ENCODE measurements around the gene RPS6KA2.
A peak's percentile ranks its signal among the peaks of the same experiment; 100 is the strongest.

Gene RPS6KA2

DNA sequence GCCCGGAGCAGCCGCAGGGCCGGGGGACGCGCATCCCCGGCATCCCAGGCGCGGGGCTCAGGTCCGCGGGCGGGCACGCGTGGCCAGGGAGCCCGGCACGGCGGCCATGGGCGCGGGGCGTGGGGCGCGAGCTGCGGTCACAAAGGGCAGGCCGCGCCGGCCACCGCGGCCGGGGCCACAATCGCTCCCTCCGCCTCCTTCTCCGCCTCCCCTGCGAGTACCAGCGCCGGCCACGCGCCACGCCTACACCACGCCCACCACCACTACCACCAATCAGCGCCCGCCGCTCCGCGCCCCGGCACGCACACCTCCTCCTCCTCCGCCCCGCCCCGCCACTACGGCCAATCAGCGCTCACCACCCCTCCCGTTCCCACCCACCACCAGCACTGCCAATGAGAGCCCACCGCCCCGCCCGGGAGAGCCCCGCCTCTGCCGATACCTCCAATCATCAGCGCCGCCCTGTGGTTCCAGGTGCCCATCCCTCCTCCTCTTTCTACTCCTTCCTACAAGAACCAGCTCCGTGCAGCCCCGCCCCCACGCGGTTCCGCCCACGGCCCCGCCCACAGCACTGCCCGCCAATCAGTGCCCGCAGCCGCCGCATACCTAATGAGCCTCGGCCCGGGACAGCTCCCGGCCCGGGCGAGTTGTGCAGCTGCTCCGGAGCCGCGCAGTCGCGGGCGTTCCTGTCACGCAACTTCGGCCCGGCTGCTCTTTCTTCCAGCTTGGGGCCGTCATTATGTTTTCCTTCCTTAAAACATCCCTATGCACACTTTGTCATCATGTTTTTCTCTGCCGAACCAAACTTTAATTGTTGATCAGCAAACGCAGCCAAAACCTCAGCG is at the start of gene RPS6KA2:
TSS of gene RPS6KA2 (minus strand) at position 219 of the 842 bp plus-strand sequence. CDS start 232 bp downstream, outside the sequence.
- peak within 1 kb of the TSS; percentile 78 for H3K27ac ChIP-seq
- DNase-seq (ENCODE audit: low read depth, low spot score): peak; percentile 96

DNA sequence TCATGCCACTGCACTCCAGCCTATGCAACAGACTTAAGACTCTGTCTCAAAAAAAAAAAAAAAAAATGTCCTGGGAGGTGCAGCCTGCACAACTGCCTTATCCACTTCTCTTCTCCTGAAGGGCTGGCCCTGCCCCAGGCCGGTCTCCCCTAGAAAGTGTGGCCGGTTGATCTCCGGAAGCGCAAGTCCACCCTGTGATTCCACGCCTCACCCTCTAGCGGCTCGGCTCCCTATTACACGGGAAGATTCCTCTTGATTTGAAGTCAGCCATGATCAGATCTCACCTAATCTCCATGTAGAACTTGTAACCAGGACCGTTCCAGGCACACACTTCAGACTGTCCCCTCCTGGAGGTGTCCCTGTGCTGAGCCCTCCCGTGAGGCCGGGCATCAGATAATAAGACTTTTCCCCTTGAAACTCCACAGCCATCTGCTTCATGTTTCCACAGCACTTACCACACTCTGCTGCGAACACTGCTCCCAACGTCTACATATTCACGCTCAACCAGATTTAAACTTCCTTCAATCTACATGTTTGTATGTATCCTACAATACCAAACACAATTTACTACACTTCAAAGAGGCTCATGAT is 49.3 kb upstream of the RPS6KA2 start:
- H3K27ac ChIP-seq: no peak overlapping the region
- no peak for DNase-seq (ENCODE audit: low read depth, low spot score)

DNA sequence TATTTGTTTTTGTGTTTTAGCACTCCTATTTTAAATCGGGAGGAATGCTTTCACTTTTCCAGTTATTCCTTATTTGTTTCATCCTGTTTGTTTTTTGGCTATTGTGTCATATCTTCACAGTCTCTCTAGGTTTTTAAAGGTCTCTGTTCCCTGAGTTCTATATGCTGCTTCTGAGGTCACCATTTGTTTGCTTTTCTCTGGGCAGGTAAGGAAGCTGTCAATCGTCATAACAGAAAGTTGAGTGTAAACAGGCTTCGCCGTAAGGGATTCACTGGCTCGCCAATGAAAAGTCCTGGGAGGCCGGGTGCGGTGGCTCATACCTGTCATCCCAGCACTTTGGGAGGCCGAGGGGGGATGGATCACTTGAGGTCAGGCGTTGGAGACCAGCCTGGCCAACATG is 48.7 kb upstream of the RPS6KA2 start:
- DNase-seq (ENCODE audit: low read depth, low spot score): peak; percentile 29
- no peak overlapping the region for H3K27ac ChIP-seq

DNA sequence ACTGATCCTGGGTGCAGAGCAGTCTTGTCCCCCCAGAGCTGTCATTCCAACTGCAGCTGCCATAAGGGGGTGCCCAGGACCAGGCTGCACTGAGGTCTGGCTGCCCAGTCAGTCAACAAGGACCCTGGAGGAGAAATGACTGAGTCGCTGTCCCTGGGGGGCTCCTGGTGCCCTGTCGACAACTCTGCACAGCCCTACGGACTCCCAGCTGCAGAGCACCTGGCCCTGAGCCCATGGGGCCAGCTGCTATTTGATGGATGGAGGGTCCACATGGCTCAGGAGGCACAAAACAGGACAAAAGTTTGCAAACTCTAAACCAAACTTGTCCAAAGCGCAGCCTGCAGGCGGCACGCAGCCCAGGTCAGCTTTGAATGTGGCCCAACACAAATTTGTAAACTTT is 46.3 kb upstream of the RPS6KA2 start:
- no peak overlapping the region for H3K27ac ChIP-seq
- no peak for DNase-seq (ENCODE audit: low read depth, low spot score)

DNA sequence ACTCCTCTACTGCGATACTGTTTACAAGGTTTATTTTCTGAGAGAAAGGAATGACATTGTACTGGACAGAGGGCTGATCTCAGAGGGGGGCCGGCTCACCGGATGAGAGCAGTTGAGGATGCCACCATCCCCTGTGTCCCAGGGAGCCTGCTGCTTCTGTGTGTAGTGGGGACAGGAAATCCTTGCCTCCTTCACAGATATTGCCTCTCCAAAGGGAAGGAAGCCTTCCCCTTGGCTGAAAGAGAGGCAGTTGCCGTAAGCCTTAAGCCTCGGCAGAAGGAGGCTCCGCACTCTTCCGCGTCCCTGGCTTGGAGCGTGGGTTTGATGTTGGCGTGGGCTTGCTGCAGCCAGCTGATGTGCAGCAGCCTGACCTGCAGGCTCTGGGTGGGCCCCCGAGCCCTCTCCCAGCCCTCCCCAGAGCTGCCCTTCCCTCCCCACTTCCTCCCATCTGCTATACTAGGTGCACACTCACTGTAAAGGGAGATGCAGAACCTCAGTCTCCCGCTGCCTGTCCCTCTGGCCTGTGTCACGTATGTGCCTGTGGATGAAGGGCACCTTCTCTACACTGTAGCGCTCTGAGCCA is 45.7 kb upstream of the RPS6KA2 start:
- H3K27ac ChIP-seq: no peak overlapping the region
- DNase-seq (ENCODE audit: low read depth, low spot score): no peak

DNA sequence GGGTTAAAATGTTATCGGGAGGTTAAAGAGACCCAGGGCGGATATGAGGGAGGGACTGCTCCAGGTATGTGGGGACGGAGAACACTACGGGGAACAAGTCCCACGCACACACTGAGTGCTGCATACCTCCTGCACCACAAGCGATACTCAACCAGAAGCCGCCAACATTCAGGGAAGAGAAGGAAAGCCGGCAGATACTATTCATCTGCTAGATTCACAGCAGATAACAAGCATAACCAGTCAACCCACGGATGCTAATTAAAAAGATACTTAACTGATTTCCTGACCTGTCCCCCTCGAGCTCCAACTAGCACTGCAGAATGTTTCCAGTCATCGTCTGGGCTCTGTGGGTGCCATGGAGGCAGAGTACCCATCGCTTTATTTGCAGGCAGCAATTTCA is 45.1 kb upstream of the RPS6KA2 start:
- no peak for DNase-seq (ENCODE audit: low read depth, low spot score)
- H3K27ac ChIP-seq: no peak overlapping the region

DNA sequence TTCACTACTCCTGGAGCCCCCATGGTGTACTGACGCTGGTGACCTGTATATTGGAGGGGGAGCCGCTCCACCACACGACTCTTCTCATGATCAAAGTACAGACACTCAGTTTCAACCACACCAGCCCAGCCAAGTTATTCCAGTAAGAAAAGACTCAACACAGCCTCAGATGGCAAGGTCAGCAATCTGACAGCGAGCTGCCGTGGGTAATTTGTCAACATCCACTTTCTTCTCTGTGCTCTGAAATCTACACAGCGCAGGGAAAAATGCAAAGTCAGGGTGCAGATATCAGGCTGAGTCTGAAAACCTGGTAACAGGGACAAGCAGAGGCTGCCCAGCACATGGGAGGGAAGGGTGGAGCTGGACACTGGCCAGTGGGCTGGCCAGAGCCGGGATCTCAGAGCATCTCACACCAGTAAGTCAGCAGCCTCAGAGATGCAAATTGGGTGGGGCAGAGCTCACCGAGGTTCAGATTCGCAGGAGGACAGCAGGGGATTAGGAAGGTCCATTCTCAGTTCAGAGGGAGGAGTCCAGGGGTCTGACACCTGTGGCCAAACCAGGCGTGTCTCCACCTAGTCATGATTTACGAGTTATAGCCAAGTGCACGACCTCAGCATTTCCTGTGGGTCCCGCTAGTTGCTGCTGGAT is 44.5 kb upstream of the RPS6KA2 start:
- DNase-seq (ENCODE audit: low read depth, low spot score): no peak
- no peak overlapping the region for H3K27ac ChIP-seq

DNA sequence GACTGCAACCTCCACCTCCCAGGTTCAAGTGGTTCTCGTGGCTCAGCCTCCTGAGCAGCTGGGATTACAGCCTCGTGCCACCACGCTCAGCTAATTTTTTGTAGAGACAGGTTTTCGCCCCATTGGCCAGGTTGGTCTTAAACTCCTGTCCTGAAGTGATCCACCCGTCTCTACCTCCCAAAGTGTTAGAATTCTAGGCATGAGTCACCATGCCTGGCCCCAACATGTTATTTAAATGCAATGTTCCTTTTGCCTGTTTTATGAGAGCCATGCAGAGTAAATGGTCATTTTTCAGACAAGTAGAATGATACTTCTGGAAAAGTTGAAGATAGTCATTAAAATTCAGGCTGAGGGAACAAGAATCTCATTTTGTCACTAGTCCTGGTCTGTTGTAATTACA is 43.8 kb upstream of the RPS6KA2 start:
- no peak overlapping the region for H3K27ac ChIP-seq
- DNase-seq (ENCODE audit: low read depth, low spot score): no peak

DNA sequence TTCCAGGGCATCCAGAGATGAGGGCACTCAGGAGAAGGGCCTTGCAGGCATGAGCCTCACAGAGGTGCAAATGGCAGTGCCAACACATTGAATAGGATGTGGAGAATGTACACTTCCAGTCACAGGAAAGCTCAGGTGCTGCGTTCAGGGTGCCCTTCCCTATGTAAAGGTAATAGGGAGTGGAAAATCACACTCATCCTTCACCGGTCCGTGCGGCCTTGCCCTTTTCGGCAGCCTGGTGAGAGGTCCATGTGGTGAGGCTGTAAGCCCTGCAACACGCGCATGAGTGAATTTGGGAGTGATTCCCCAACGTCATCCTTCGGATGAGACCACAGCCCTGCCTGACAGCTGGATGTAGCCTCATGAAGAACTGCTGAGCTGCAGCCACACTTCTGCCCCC is 43.0 kb upstream of the RPS6KA2 start:
- no peak overlapping the region for H3K27ac ChIP-seq
- no peak for DNase-seq (ENCODE audit: low read depth, low spot score)

DNA sequence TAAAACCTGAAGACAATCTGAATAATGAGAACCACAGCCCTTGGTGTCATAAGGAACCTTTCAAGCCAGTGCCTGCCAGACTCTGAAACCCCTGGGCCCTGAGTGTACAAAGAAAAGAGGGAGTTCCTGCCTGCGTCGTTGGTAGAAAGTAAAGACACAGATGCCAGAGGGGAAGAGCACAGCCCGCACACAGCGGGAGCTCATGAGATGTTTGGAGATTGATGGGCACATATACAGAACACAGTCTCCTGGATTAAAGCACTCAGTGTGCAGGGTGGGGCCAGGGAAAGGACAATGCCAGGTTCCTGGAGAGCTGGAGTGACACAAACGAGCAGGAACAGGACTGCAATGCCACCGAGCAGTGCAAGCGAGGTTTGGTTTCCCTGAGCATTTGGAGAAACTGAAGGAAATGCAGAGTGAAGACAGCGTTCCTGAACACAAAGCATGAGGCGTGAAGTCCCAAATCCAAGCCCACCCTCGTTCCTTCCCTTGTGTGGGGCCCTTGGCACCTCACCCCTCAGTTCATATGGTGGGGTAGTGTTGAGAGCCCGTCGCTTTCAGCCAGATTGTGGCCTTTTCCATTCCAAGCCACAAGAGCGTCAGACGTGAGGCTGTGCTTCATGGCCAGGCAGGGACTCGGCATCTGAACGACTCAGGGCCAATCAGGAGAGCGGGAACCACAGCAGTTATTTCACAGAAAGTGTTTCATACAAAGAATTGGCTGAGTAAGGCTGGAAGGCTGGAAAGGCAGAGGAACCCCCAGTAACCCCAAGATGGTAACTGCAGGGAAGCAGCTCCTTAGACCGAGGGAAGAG is 41.0 kb upstream of the RPS6KA2 start:
- no peak for DNase-seq (ENCODE audit: low read depth, low spot score)
- H3K27ac ChIP-seq: no peak overlapping the region

DNA sequence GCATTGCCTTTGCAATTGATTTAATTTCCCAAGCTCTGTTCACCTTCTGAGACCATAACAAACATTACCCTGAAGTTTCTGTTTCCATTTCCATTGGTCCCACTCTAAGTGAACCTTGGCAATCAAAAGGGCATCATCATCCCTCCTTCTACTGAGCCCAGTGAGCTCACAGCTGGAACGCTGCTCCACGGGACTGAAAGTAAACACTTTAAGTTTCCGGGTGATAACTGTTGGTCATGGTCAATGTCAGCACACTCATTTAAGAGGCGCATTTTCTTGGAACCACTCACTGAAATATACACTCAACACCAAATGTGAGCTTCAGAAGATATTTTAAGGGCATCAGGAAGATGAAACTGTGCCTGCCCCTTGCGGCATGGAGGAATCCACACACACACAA is 37.1 kb upstream of the RPS6KA2 start:
- H3K27ac ChIP-seq: no peak overlapping the region
- DNase-seq (ENCODE audit: low read depth, low spot score): no peak

DNA sequence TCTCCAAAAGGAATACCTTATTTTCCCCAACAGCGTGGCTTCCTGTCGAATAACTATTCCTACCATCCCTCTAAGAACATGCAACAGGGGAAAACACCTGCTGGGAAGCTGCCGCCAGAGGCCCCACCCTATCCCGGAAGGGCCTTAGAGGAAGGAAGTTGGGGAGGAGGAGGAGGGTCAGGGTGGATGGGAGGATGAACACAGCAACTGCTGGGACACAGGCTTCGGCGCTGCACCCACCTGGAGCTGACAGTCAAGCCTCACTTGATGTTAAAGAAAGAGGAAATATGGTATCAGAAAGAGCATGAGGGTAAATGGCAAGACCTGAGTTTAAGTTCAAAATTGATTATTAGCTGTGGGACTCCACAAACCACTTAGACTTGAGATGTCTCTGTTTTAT is 36.5 kb upstream of the RPS6KA2 start:
- DNase-seq (ENCODE audit: low read depth, low spot score): no peak
- no peak overlapping the region for H3K27ac ChIP-seq

DNA sequence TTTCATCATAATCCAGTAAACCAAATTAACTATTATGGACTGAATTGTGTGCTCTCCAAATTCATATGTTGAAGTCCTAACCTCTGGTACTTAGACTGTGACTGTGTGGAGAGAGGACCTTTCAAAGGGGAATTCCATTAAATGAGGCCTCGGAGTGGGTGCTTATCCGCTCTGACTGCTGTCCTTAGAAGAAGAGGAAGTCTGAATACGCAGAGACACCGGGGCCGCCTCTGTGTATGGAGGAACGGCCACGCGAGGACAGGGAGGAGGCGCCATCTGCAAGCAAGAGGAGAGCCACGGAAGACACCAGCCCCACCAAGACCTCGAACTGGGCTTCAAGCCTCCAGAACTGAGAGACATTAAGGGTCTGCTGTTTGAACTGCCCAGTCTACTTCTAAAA is 35.6 kb upstream of the RPS6KA2 start:
- DNase-seq (ENCODE audit: low read depth, low spot score): no peak
- no peak overlapping the region for H3K27ac ChIP-seq

DNA sequence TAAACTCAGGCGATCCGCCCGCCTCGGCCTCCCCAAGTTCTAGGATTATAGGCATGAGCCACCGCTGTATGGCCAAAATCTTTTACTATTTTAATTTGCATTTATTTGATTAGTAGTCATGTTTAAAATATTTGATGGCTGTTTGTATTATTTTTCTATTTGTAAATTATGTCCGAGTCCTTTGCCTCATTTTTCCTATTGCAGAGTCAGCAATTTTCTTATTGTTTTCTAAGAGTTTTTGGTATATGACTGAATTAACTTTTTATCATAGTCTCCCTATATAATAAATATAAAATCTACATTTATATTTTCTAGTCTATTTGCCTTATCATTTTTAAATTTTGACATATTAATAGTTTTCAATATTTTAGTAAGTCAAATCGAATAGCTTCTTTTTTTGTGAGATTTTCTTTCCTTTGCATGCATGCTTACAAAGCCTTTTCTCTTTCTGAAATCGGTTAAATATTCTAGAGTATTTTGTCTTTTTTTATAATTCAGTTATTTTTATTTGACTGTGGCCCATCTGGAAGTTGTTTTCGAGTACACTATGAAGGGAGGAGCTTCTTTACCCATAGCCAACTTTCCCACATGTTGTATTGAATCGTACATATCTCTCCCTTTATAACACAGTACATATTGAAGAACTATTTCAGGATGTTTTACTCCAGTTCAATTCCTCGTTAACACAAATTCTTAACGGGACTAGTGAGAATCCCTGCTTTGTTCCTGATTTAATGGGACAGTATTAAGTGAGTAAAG is 34.5 kb upstream of the RPS6KA2 start:
- no peak for DNase-seq (ENCODE audit: low read depth, low spot score)

DNA sequence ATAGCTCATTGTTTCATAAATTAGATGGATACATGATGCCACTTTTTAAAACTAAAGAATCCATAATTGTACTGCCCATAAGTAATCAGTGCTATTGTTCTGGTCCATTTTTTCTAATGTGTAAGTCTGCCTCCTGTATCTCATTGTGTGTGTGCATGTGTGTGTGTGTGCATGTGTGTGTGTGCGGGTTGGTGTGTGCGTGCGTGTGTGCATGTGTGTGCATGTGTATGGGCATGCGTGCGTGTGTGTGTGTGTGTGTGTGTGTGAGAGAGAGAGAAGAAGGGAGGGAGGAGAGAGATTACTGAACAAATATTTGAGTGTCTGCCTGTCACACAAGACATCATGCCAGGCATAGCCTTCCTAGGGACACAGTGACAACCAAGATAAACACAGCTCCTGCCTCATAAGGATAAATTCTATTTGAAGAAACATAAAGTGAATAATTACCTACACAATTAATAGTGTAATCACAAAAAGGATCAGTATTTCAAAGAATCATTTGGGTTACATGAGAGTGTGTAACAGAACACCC is 33.2 kb upstream of the RPS6KA2 start:
- DNase-seq (ENCODE audit: low read depth, low spot score): no peak
- no peak overlapping the region for H3K27ac ChIP-seq

More for the DNA sequence above, 34.5 kb upstream of the RPS6KA2 start:
- no peak overlapping the region for H3K27ac ChIP-seq

DNA sequence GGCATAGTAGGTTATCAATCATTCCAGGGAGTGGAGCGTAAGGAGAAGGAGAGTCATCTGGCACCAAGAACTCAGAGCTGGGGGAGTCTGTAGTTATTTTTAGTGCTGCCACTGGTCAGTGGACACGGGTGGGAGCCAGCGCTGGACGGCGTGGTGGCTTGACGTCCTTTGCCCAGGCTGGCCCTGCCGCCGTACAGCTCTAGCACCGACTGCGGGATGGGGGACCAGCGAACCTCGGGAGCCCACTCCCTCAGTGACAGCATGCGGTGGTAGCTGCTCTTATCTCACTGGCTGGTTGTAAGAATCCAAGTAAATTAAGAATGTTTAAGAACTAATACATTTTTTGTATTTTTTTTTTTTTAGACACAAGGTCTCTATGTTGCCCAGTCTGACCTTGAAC is 32.5 kb upstream of the RPS6KA2 start:
- no peak overlapping the region for H3K27ac ChIP-seq
- DNase-seq (ENCODE audit: low read depth, low spot score): no peak

DNA sequence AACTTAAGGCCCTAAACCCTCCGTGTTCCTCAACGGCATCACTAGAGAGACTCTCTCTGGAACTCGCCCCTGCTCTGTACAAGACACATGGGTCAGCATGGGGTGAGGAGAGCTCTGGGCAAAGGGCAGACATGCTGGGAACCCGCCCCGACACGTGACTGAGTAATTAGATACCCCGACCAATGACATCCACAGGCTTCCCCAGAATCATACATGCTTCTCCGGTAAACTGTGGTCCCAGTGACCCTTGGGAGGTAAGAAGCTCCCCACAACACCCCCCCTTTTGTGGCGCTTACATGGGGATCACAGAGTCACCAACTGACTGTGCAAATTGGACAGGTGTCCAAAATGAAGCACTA is 31.7 kb upstream of the RPS6KA2 start:
- DNase-seq (ENCODE audit: low read depth, low spot score): no peak

DNA sequence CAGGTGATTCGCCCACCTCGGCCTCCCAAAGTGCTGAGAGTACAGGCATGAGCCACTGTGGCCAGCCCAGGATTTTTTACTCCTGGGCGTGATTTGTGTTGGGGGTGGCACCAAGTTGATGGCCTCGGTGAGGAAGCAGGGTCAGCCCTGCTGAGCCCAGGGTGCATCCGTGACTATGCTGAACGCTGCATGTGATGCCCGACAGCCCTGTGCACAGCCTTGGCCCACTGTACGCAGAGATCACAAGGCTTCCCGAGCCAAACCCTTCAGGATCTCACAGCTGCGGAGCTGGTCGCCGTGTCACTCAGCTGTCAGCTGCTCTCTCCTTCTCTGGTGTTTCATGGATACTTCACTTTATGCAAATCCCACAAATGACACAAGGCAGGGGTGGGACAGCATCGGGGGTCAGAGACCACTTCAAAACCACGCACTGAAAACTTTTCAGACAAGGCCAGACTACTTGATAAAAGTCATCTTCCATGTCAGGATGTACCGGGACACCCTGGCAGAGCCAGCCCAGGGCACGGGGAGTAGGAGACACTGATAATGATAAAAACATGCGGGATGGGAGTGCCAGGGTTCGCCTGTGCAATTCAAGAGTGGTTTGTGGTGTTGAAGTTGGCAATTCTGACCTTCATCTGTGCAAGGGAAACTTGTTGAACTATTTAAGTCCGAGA is 31.2 kb upstream of the RPS6KA2 start:
- no peak for DNase-seq (ENCODE audit: low read depth, low spot score)

More for the DNA sequence above, 31.7 kb upstream of the RPS6KA2 start:
- no peak overlapping the region for H3K27ac ChIP-seq

DNA sequence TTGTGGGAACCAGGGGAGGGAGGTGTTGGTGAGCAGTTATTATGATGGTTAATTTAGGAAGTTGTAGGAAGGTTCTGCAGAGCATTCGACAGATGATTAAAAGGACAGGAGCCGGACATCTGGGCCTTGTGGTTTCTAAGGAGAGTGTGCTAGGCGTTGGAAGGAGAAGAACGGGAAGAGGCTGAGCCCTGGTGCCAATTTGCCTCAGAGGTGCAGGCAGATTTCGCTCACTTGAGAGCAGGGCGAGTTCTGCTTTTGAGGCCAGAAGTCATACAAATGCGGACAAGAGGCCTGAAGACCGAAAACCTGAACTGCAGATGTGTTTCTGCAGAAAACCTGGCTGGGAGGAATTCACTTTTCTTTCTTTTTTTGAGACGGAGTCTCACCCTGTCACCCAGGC is 30.5 kb upstream of the RPS6KA2 start:
- no peak overlapping the region for H3K27ac ChIP-seq
- no peak for DNase-seq (ENCODE audit: low read depth, low spot score)

More for the DNA sequence above, 31.2 kb upstream of the RPS6KA2 start:
- no peak overlapping the region for H3K27ac ChIP-seq

All from epithelial cell of prostate (primary cell).